GM19328 (cell line): ENCODE measurements around the gene CCDC9.
"Not testable (repeated sequence)": the region's sequence is repeated elsewhere in the genome, so short reads cannot be mapped to it uniquely, and the experiment has no call there.

ENCODE experiments used
- ATAC-seq: cut with Tn5 transposase; IDR thresholded peaks from one replicate; pipeline ENCODE4 v1.9.1; 2021; ENCODE audit warnings: mild to moderate bottlenecking, moderate library complexity; ENCODE audit not compliant: unreplicated experiment

The CCDC9 gene

GRCh38 chr19:47258895-47259555, 2.7 kb downstream of the CCDC9 start:
- no peak for ATAC-seq

DNA sequence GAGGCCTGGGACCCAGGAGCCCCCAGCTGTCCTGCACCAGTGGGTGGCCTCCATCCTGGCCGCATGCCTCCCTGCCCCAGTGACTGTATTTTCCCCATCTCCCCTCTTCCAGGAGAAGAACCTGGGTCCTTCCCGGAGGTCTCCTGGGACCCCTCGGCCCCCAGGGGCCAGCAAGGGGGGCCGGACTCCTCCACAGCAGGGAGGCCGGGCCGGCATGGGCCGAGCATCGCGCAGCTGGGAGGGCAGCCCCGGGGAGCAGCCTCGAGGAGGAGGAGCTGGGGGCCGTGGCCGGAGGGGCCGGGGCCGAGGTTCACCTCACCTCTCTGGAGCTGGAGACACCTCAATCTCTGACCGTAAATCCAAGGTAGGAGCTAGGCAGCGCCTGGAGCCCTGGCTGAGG, 4.2 kb downstream of the CCDC9 start:
- no peak for ATAC-seq

DNA sequence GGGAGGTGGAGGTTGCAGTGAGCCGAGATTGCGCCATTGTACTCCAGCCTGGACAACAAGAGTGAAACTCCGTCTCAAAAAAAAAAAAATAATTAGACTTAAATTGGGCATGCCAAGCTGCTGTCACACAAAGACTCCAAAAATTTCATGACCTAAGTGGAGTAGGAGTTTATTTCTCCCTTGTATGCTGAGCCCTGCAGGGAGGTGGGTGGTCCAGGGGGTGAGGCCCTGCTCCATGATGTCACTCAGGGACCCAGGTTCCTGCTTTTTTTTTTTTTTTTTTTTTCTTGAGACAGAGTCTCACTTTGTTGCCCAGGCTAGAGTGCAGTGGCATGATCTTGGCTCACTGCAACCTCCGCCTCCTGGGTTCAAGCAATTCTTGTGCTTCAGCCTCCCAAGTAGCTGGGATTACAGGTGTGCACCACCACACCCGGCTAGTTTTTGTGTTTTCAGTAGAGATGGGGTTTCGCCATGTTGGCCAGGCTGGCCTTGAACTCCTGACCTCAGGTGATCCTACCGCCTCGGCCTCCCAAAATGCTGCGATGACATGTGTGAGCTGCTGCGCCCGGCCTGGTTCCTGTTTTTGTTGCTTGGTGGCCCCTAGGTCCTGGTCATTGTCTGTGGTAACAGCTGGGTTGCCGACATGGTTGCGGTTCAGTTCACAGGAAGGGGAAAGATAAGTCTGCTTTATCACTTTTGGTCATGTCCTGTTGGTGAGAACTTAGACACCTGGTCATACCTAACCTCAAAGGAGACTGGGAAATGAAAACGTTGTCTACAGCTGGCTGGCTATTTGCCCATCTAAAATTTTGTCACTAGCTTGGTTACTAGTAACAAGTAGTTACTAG, 5.8 kb downstream of the CCDC9 start:
- not testable (repeated sequence) for ATAC-seq

DNA sequence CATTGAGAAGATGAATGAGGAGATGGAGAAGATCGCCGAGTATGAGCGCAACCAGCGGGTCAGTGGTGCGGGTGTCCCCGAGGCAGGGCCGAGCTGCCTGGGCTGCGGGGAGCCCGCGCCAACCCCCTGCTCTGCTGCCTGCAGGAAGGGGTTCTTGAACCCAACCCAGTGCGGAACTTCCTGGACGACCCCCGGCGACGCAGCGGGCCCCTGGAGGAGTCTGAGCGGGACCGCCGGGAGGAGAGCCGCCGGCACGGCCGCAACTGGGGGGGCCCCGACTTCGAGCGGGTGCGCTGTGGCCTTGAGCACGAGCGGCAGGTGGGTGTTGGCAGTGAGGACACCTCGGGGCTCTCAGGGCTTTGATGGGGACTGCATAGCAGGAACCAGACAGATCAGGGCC, 8.3 kb downstream of the CCDC9 start:
- ATAC-seq: no peak

DNA sequence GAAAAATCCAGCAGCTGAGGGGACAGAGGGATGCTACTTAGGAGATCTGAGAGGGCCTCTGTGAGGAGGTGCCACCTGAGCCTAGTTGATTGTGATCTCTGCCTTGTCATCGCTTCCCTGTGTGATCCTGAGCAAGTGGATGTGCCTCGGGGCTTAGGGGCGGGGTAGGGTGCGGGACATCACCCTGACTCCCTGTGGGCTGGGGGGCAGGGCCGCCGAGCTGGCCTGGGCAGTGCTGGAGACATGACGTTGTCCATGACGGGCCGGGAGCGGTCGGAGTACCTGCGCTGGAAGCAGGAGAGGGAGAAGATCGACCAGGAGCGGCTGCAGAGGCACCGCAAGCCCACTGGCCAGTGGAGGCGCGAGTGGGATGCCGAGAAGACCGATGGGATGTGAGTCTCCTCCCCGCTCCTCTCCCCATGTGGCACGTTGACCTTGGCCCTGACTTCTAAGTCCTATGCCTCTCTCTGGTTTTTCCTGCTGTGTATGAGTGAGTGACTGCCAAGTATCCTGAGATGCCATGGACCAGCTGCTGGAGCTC, 10.1 kb downstream of the CCDC9 start:
- no peak for ATAC-seq

DNA sequence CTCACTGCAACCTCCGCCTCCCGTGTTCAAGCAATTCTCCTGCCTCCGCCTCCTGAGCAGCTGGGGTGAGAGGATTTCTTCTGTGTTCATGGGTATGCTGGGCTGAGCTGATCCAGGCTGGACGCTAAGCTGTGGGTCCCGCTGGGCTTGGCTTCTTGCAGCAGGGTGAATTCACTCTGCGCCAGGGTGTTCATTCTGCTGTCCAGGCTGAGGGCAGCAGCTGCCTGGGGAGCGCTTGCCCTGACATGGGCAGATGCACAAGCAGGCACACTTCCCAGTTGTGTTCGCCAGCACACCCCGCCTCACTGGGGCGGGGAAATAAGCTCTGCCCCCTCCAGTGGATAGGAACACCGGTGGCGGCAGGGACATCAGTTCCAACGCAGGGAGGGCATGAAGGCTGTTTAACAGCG, 11.0 kb downstream of the CCDC9 start:
- ATAC-seq: no peak

- no peak for ATAC-seq
Measured at GRCh38 chr19:47268028-47268427, 11.7 kb downstream of the CCDC9 start.

DNA sequence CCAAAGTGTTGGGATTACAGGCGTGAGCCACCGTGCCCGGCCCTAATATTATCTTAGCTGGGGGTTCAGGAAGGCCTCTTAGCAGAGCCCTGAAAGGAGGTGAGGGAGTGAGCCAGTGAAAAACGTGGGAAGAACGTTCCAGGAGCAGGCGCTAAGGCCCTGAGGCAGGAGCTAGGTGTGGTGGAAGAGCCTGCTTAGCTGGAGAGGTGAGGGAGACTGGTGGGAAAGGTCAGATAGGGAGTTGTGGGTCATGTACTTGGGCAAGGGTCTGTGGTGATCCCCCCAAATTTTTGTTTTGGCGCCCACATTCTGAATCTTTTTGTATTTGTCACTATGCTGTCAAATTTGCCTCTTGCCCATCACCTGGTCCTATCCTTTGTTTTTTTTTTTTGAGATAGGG, 13.3 kb downstream of the CCDC9 start:
- ATAC-seq: no peak

DNA sequence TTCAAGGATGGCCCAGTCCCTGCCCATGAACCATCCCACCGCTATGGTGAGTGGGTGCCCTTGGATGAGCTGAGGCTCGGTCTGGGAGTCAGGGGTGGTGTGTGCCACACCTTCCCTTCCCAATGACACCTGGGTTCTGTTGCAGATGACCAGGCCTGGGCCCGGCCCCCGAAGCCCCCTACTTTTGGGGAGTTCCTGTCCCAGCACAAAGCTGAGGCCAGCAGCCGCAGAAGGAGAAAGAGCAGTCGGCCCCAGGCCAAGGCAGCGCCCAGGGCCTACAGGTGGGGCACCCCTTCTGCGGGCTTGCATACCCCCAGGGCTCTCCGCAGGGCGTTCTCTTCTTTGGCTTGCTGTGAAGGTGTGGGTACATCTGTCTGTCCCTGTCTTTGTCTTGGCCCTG, 14.1 kb downstream of the CCDC9 start:
- no peak for ATAC-seq

DNA sequence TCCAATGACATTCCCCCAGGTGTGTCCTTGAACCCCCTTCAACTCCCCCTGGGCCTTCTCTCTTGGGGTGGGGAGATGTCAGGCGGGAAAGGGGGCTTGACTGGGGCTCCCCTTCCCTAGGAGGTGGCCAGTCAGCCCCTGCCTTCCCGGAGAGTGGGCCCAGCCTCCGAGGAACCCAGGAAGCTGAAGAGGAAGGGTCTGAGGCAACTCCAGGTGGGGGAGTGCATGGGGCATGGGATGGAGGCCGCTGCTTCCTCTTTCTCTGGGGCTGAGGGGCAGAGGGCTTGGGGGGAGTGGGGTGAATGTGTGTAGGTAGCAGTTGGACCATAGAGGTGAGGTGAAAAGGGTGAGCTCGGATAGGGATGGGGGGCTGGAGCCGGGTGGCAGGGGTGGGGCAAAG, 15.6 kb downstream of the CCDC9 start:
- no peak for ATAC-seq

DNA sequence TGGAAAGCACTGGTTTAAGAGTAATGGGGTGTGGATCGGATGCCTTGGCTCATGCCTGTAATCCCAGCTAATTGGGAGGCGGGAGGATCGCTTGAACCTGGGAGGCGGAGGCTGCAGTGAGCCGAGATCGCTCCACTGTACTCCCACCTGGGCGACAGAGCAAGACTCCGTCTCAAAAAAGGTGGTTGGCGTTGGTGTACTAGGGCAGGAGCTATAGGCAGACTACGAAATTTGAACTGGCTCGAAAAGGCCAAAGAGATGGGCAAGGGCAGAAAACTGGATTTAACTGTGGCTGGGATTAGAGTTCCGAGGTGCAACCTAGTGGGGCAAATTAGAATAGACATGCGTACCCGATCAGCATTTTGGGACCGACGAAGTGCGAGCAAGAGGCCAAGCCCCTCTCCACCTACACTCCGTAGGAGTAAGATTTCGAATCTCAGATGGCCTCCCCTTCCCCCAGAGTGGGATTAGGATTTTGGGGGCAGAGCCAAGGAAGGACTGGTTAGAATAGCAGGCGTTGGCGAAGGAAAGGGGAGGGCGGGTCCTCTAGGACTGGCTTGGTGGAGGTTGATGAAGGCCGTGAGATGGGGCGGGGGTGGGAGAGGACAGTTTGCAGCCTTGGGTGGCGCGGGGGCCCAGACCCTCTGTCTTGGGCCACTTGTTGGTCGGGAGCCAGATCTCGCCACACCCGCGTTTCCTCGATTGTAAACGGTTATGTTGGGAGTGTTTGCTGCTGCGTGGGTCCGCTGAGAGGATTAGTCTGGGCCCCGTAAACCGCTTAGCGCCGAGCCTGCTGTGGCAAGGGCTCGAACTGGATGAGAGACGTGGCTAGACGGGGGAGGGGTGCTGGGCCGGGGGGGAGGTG, 16.4 kb downstream of the CCDC9 start:
- ATAC-seq: no peak

- ATAC-seq: peak; percentile 59
Measured at GRCh38 chr19:47273313-47274070, 17.2 kb downstream of the CCDC9 start.

DNA sequence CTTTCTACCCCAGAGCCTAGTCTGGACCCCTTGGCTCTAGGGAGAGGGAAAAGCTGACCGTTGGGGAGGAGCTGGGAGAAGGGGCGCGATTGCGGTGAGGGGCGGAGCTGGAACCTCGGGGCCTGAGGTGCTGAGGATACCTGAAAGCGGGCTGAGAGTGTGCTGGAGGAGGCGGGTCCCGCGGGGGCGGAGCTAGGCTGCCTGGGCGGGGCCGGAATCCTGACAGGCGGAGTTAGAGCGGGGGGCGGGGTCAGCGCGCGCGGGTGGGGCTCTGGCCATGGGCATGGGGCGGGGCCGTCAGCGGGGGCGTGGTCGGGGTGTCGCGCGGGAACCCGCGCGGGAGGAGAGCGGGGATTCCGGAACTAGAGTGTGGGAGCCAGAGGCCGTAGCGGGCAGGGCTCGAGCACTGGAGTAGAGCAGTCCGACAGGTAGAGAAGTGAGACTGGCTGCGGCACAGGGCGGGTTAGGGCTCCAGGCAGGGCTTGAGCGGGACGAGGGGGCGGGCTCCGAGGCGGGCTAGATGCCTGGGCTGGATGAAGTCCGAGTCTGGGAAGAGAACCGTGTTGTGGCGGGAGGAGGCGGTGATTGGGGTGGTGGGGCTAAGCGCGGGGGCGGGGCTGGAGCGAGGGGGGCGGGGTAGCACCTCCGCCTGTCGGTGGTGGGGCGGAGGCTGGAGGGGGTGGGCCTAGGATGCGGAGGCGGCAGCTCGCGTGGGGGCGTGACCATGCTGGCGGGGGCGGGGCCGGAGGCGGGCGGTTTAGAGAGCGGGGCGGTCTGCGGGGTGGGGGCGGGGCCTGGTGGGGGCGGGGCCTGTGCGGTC, 18.0 kb downstream of the CCDC9 start, which contains the start of gene INAFM1:
INAFM1 (plus strand) TSS at position 815 of the 820 bp plus-strand sequence. CDS start 35 bp downstream, outside the sequence.
- peak; percentile 40 for ATAC-seq

DNA sequence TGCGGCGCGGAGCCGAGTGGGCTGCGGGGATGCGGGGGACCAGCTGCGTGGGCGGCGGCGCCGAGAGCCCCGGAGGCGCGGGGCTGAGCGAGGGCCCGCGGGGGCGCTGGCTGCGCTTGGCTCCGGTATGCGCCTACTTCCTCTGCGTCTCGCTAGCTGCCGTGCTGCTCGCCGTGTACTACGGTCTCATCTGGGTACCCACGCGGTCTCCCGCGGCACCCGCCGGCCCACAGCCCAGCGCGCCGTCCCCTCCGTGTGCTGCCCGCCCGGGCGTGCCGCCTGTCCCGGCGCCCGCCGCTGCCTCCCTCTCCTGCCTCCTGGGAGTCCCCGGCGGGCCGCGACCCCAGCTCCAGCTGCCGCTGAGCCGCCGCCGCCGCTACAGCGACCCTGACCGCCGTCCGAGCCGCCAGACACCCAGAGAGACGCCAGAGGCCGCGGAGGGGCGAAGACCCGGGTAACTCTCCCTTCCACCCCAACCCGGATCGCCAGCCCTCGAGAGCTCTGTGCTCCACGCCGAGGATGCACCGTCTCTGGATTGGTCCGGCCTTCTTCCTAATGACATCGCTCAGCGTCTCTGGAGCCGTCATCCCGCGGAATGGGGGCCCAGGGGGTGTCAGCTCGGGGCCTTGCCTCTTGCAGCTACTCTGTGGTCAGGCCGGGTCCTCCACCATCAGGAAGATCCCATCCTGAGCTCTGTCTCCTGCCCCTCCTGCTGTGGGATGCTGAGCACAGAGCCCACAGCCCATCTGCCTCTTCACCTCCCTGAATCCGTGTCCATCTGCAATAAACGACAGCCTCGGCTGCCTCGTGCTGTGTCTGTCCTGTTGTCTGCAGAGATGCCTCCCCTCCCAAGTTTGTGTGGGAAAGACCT, 18.8 kb downstream of the CCDC9 start:
- ATAC-seq: no peak

- no peak for ATAC-seq
Measured at GRCh38 chr19:47275791-47276461, 19.6 kb downstream of the CCDC9 start.

DNA sequence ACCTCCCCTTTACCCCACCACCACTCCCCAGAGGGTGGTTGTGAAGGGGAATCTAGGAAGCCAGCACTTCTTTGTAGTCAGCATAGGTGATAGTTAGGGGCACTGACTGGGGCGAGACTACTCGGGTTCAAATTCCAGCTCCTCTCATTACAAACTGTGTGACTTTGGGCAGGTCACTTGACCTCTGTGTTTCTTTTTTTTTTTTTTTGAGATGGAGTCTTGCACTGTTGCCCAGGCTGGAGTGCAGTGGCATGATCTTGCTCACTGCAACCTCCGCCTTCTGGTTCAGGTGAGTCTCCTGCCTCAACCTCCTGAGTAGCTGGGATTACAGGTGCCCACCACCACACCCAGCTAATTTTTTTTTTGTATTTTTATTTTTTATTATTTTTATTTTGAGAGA, 20.2 kb downstream of the CCDC9 start:
- ATAC-seq: not testable (repeated sequence)

DNA sequence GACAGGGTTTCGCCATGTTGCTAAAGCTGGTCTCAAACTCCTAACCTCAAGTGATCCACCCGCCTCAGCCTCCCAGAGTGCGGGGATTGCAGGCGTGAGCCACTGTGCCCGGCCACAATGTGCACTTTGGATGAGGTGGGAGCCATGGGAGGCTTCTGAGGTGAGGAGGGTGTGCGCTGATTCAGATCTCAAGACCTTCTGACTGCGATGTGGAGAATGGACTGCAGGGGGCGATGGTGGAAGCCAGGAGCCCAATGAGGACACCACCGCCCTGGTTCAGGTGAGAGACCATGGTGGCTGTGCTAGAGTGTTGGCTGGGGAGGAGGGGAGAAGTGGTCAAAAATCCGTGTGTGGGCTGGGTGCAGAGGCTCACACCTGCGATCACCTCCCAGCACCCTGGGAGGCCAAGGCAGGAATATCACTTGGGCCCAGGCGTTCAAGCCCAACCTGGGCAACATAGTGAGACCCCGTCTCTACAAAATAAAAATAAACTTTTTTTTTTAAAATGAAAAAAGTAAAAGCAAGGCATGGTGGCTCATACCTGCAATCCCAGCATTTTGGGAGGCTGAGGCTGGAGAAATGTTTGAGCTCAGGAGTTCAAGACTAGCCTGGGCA, 24.0 kb downstream of the CCDC9 start:
- ATAC-seq: no peak
